GM10248 (cell line): Measurements from ENCODE around the gene CADM1.

Source experiments
- CTCF ChIA-PET: fragments of 300-600 bp; sonication (Branson Sonifier 250); formaldehyde crosslinking; extraction: SDS; loops from one replicate; lab custom pipeline; 2021; ENCODE audit warnings: antibody characterized with exemption; lab: Yijun Ruan, JAX
- POLR2A ChIA-PET: fragments of 350-650 bp; sonication (Branson Sonifier 250); formaldehyde crosslinking; extraction: SDS; loops from one replicate; lab custom pipeline; 2020; ENCODE audit warnings: antibody characterized with exemption; lab: Yijun Ruan, JAX
- DNase-seq: peaks from one replicate; pipeline ENCODE4 v3.0.0; 2012; ENCODE audit errors: extremely low spot score
- CTCF ChIP-seq: IDR thresholded peaks from 2 replicates; pipeline ENCODE4 v1.5.1; 2012; ENCODE audit warnings: mild to moderate bottlenecking, low read depth; ENCODE audit errors: extremely low read depth, missing control alignments, control extremely low read depth

Gene CADM1

GRCh38 chr11:115493488-115493887 lies 10.7 kb downstream of the CADM1 start:
- POLR2A ChIA-PET, result no interaction called here
- TF ChIP-seq CTCF, result no peak
- no peak for DNase-seq
- CTCF ChIA-PET, result no interaction called here

- POLR2A ChIA-PET, result no interaction called here
- no peak for DNase-seq
- TF ChIP-seq CTCF, result no peak
- CTCF ChIA-PET, result no interaction called here
Measured at GRCh38 chr11:115489466-115489865, 14.7 kb downstream of the CADM1 start.

GRCh38 chr11:115488945-115489344 lies 15.3 kb downstream of the CADM1 start:
- DNase-seq, result no peak
- ChIA-PET CTCF (interaction anchor here (1.4 kb wide), 1 partner anchor 12 kb away, joined by 3 read pairs; no protein-coding TSS in a partner anchor), POLR2A (no interaction called here)
- no peak for TF ChIP-seq CTCF

- no peak for TF ChIP-seq CTCF
- ChIA-PET CTCF (no interaction called here), POLR2A (no interaction called here)
- no peak for DNase-seq
Measured at GRCh38 chr11:115481528-115481927, 22.7 kb downstream of the CADM1 start.

- no peak for DNase-seq
- ChIA-PET CTCF (interaction anchor here (1.0 kb wide), 1 partner anchor 47 kb away, joined by 3 read pairs; no protein-coding TSS in a partner anchor), POLR2A (no interaction called here)
- no peak for TF ChIP-seq CTCF
Measured at GRCh38 chr11:115480611-115481010, 23.6 kb downstream of the CADM1 start.

GRCh38 chr11:115477410-115477809 lies 26.8 kb downstream of the CADM1 start:
- ChIA-PET CTCF (no interaction called here), POLR2A (no interaction called here)

More at GRCh38 chr11:115477410-115477809, 26.8 kb downstream of the CADM1 start:
- TF ChIP-seq CTCF, result no peak
- DNase-seq, result no peak
